ENCODE results near the gene SLC15A2. TPM values are rescaled to one million over a fixed set of nuclear protein-coding genes. Genes with fewer than 3 reads are reported as not detected.
"Not testable (repeated sequence)": the region's sequence is repeated elsewhere in the genome, so short reads cannot be mapped to it uniquely, and the experiment has no call there.

The SLC15A2 gene, protein sequence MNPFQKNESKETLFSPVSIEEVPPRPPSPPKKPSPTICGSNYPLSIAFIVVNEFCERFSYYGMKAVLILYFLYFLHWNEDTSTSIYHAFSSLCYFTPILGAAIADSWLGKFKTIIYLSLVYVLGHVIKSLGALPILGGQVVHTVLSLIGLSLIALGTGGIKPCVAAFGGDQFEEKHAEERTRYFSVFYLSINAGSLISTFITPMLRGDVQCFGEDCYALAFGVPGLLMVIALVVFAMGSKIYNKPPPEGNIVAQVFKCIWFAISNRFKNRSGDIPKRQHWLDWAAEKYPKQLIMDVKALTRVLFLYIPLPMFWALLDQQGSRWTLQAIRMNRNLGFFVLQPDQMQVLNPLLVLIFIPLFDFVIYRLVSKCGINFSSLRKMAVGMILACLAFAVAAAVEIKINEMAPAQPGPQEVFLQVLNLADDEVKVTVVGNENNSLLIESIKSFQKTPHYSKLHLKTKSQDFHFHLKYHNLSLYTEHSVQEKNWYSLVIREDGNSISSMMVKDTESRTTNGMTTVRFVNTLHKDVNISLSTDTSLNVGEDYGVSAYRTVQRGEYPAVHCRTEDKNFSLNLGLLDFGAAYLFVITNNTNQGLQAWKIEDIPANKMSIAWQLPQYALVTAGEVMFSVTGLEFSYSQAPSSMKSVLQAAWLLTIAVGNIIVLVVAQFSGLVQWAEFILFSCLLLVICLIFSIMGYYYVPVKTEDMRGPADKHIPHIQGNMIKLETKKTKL
- total RNA-seq: 1 to 10 TPM in 1 of 2 experiments, under 1 TPM in 1; 0.49 to 1.5 TPM

GRCh38 chr3:121894301-121894990, at the start of gene SLC15A2:
Gene SLC15A2 (plus strand): TSS chr3:121894401. CDS start chr3:121894477, 76 bp downstream.
- Mint-ChIP-seq H3K4me3 (no peak within 1 kb of the TSS), H3K27ac (no peak within 1 kb of the TSS), H3K36me3 (ENCODE audit: low read depth) (peaks cover 2% of the 10 kb centered on the region), H3K9me3 (no peaks in the 10 kb centered on the region), H3K27me3 (ENCODE audit: low read depth) (no peaks in the 10 kb centered on the region), H3K4me1 (ENCODE audit: low read depth) (no peaks in the 10 kb centered on the region)
- DNase-seq: no peak
- intact Hi-C loops (cut with micrococcal nuclease): no loop called here
- CTCF ChIA-PET: no interaction called here

DNA sequence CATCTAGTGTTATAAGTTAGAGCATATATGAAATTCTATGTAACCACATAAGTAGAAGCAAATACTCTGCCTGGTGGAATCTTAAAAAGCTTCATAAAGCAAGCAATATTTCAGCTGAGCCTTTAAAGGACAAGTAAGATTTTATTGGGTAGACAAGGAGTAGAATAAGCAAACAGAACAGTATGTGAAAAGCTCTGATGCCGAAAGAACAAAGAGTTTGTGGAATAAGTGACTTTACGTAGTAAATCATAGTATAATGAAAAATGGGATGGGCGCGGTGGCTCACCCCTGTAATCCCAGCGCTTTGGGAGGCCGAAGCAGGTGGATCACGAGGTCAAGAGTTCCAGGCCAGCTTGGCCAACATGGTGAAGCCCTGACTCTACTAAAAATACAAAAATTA, 49.3 kb upstream of the SLC15A2 start:
- CTCF ChIA-PET: no interaction called here

DNA sequence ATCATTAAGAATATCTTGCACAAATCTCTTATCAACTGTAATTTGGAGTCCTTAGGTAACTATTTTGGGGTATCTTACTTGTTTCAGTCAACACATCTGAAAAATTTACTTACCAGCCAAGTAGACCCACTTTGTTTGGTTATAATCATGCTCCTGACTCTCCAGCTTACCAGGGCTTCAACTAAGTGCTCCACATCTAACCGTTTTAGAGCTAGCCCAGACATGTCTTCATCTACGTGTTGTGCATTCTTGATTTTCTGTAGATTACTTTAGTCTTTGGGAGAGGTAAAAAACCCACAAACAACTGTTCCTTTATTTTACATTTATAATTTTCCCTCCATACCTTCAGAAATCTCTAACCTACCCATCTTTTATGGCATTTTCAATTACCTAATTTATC, 41.9 kb upstream of the SLC15A2 start:
- CTCF ChIA-PET: interaction anchor here (0.6 kb wide), 1 partner anchor 1285 kb away, joined by 4 read pairs; no protein-coding TSS in a partner anchor
- intact Hi-C loops (cut with micrococcal nuclease): loop anchor here (5.0 kb wide), 1 partner anchor 305 kb away; the partner anchor contains the start of gene POLQ
- H3K4me1 Mint-ChIP-seq (ENCODE audit: low read depth): no peaks in the 10 kb centered on the region

More for the DNA sequence above, 49.3 kb upstream of the SLC15A2 start:
- Mint-ChIP-seq H3K4me1 (ENCODE audit: low read depth) (no peaks in the 10 kb centered on the region), H3K9me3 (no peaks in the 10 kb centered on the region), H3K27me3 (ENCODE audit: low read depth) (no peaks in the 10 kb centered on the region), H3K36me3 (ENCODE audit: low read depth) (peaks cover 9% of the 10 kb centered on the region), H3K27ac (no peak overlapping the region), H3K4me3 (no peak overlapping the region)
- no peak for DNase-seq
- intact Hi-C loops (cut with micrococcal nuclease): no loop called here

DNA sequence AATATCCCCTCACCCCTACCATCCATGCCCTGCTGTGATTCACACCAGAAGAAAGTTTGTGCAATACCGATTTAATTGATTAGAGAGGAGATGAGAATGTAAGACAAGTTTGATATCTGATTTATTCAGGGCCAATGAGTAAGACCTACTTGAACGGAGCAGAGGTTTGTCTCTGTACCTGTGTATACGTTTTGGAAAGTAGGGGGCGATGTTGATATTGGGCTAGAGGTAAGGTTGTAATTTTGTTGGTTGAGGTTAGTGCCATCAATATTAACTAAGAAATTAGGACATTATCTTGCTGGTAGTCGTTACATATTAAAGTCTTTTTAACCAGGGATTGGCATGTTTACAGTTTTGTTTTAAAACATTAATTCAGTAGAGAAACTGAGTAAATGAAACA, 38.6 kb upstream of the SLC15A2 start:
- H3K27ac Mint-ChIP-seq: no peak overlapping the region
- H3K4me3 Mint-ChIP-seq: no peak overlapping the region
- peaks cover 27% of the 10 kb centered on the region for H3K36me3 Mint-ChIP-seq (ENCODE audit: low read depth)
- peak; percentile 5 for DNase-seq
- peaks cover 3% of the 10 kb centered on the region for H3K9me3 Mint-ChIP-seq
- no peaks in the 10 kb centered on the region for H3K27me3 Mint-ChIP-seq (ENCODE audit: low read depth)
- intact Hi-C loops (cut with micrococcal nuclease): loop anchor here (1.0 kb wide), 1 partner anchor 237 kb away; no protein-coding TSS in a partner anchor
- no peaks in the 10 kb centered on the region for H3K4me1 Mint-ChIP-seq (ENCODE audit: low read depth)
- CTCF ChIA-PET: no interaction called here

More for the DNA sequence above, 41.9 kb upstream of the SLC15A2 start:
- Mint-ChIP-seq H3K27ac (no peak overlapping the region), H3K9me3 (no peaks in the 10 kb centered on the region), H3K36me3 (ENCODE audit: low read depth) (peaks cover 6% of the 10 kb centered on the region), H3K27me3 (ENCODE audit: low read depth) (no peaks in the 10 kb centered on the region), H3K4me3 (no peak overlapping the region)
- DNase-seq: no peak

DNA sequence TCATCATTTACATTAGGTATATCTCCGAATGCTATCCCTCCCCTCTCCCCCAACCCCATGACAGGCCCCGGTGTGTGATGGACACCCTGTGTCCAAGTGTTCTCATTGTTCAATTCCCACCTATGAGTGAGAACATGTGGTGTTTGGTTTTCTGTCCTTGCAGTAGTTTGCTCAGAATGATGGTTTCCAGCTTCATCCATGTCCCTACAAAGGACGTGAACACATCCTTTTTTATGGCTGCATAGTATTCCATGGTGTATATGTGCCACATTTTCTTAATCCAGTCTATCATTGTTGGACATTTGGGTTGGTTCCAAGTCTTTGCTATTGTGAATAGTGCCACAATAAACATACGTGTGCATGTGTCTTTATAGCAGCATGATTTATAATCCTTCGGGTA, 36.4 kb upstream of the SLC15A2 start:
- intact Hi-C loops (cut with micrococcal nuclease); H3K4me1 Mint-ChIP-seq (ENCODE audit: low read depth); H3K27me3 Mint-ChIP-seq (ENCODE audit: low read depth); H3K27ac Mint-ChIP-seq; H3K4me3 Mint-ChIP-seq; DNase-seq; H3K9me3 Mint-ChIP-seq: not testable (repeated sequence)
- CTCF ChIA-PET: interaction anchor here (0.6 kb wide), 1 partner anchor 385 kb away, joined by 3 read pairs; no protein-coding TSS in a partner anchor
- H3K36me3 Mint-ChIP-seq (ENCODE audit: low read depth): peaks cover 38% of the 10 kb centered on the region

- CTCF ChIA-PET; intact Hi-C loops (cut with micrococcal nuclease): not testable (repeated sequence)
- H3K36me3 Mint-ChIP-seq (ENCODE audit: low read depth): peaks cover 41% of the 10 kb centered on the region
Observed at GRCh38 chr3:121863247-121863646, 31.0 kb upstream of the SLC15A2 start.

GRCh38 chr3:121863801-121864200, 30.4 kb upstream of the SLC15A2 start:
- peaks cover 37% of the 10 kb centered on the region for H3K36me3 Mint-ChIP-seq (ENCODE audit: low read depth)
- H3K4me1 Mint-ChIP-seq (ENCODE audit: low read depth): no peaks in the 10 kb centered on the region
- H3K27me3 Mint-ChIP-seq (ENCODE audit: low read depth): no peaks in the 10 kb centered on the region
- H3K27ac Mint-ChIP-seq: no peak overlapping the region
- DNase-seq: no peak
- intact Hi-C loops (cut with micrococcal nuclease): no loop called here
- H3K4me3 Mint-ChIP-seq: no peak overlapping the region
- CTCF ChIA-PET: no interaction called here
- H3K9me3 Mint-ChIP-seq: no peaks in the 10 kb centered on the region

More at GRCh38 chr3:121863247-121863646, 31.0 kb upstream of the SLC15A2 start:
- not testable (repeated sequence) for H3K4me1 Mint-ChIP-seq (ENCODE audit: low read depth); H3K27ac Mint-ChIP-seq; H3K4me3 Mint-ChIP-seq; H3K9me3 Mint-ChIP-seq; DNase-seq; H3K27me3 Mint-ChIP-seq (ENCODE audit: low read depth)

- intact Hi-C loops (cut with micrococcal nuclease): no loop called here
- no peak for DNase-seq
- H3K4me3 Mint-ChIP-seq: no peak overlapping the region
- peaks cover 12% of the 10 kb centered on the region for H3K36me3 Mint-ChIP-seq (ENCODE audit: low read depth)
- no peaks in the 10 kb centered on the region for H3K27me3 Mint-ChIP-seq (ENCODE audit: low read depth)
- H3K27ac Mint-ChIP-seq: no peak overlapping the region
- CTCF ChIA-PET: no interaction called here
- H3K9me3 Mint-ChIP-seq: no peaks in the 10 kb centered on the region
- peaks cover 6% of the 10 kb centered on the region for H3K4me1 Mint-ChIP-seq (ENCODE audit: low read depth)
Observed at GRCh38 chr3:121869736-121870135, 24.5 kb upstream of the SLC15A2 start.

DNA sequence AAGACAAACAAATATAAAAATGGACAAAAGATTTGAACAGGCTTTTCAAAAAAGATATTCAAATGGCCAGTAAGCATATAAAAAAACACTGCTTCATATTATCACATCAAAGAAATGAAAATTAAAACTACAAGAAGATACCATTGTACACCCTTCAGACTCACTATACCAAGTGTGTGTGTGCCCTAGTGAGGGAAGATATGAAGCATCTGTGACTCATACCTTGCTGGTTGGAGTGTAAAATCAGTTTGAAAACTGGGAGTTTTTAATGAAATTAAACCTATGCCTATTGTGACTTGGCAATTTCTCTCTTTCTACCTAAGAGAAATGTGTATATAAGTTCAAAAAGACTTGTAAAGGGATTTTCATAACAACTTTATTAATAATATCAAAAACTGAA, 23.5 kb upstream of the SLC15A2 start:
- H3K27ac Mint-ChIP-seq: no peak overlapping the region
- peaks cover 6% of the 10 kb centered on the region for H3K4me1 Mint-ChIP-seq (ENCODE audit: low read depth)
- intact Hi-C loops (cut with micrococcal nuclease): no loop called here
- no peak overlapping the region for H3K4me3 Mint-ChIP-seq
- no peaks in the 10 kb centered on the region for H3K27me3 Mint-ChIP-seq (ENCODE audit: low read depth)
- no peak for DNase-seq
- CTCF ChIA-PET: no interaction called here
- no peaks in the 10 kb centered on the region for H3K9me3 Mint-ChIP-seq
- H3K36me3 Mint-ChIP-seq (ENCODE audit: low read depth): peaks cover 11% of the 10 kb centered on the region

DNA sequence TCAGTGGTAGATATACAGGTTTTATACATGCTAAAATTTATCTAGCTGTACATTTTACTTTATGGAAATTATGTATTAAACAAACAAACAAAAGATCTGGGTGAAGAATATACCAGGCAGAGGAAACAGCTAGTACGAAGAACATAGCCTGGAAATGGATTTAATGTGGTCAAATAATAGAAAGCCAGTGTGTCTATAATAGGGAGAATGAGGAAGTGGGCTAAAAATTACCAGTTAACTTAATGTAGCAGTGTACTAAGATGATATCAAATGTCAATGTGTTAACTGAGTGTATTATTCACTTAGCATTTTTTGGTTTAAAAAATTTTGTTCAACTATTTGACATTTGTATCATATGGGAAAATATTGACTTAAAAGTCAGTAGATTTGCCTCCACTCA, 22.8 kb upstream of the SLC15A2 start:
- peaks cover 6% of the 10 kb centered on the region for H3K4me1 Mint-ChIP-seq (ENCODE audit: low read depth)
- no peak overlapping the region for H3K4me3 Mint-ChIP-seq
- no peak overlapping the region for H3K27ac Mint-ChIP-seq
- DNase-seq: no peak
- H3K9me3 Mint-ChIP-seq: no peaks in the 10 kb centered on the region
- CTCF ChIA-PET: no interaction called here
- H3K36me3 Mint-ChIP-seq (ENCODE audit: low read depth): peaks cover 8% of the 10 kb centered on the region
- intact Hi-C loops (cut with micrococcal nuclease): no loop called here
- no peaks in the 10 kb centered on the region for H3K27me3 Mint-ChIP-seq (ENCODE audit: low read depth)

GRCh38 chr3:121878411-121878810, 15.8 kb upstream of the SLC15A2 start:
- Mint-ChIP-seq H3K4me3 (no peak overlapping the region), H3K9me3 (no peaks in the 10 kb centered on the region), H3K4me1 (ENCODE audit: low read depth) (no peaks in the 10 kb centered on the region), H3K36me3 (ENCODE audit: low read depth) (peaks cover 3% of the 10 kb centered on the region), H3K27ac (no peak overlapping the region), H3K27me3 (ENCODE audit: low read depth) (no peaks in the 10 kb centered on the region)
- intact Hi-C loops (cut with micrococcal nuclease): no loop called here
- no peak for DNase-seq
- CTCF ChIA-PET: no interaction called here

- intact Hi-C loops (cut with micrococcal nuclease): loop anchor here (1.0 to 2.0 kb wide), 6 partner anchors 112 to 417 kb away; no protein-coding TSS in a partner anchor
Observed at GRCh38 chr3:121883507-121883906, 10.7 kb upstream of the SLC15A2 start.

More at GRCh38 chr3:121883507-121883906, 10.7 kb upstream of the SLC15A2 start:
- Mint-ChIP-seq H3K4me1 (ENCODE audit: low read depth) (no peaks in the 10 kb centered on the region), H3K27me3 (ENCODE audit: low read depth) (no peaks in the 10 kb centered on the region), H3K27ac (no peak overlapping the region), H3K4me3 (no peak overlapping the region), H3K36me3 (ENCODE audit: low read depth) (no peaks in the 10 kb centered on the region), H3K9me3 (no peaks in the 10 kb centered on the region)
- CTCF ChIA-PET: interaction anchor here (0.9 to 1.1 kb wide), 2 partner anchors 9 to 375 kb away, joined by 3 read pairs; no protein-coding TSS in a partner anchor
- no peak for DNase-seq

All from activated naive CD4-positive, alpha-beta T cell treated with anti-CD3 and anti-CD28 coated beads for 36 hours (primary cell).